GM12878 (cell line): Measurements from ENCODE around the gene GSE1. TPM values are rescaled to one million over a fixed set of nuclear protein-coding genes. Genes with fewer than 3 reads are reported as not detected.

ENCODE experiments used
- ATF7 ChIP-seq: fragments of 450-650 bp; IDR thresholded peaks from 2 replicates; pipeline ENCODE4 v1.6.1; 2016; ENCODE audit warnings: low read depth, mild to moderate bottlenecking
- CUX1 ChIP-seq: IDR thresholded peaks from 2 replicates; pipeline ENCODE4 v1.6.1; 2012; ENCODE audit warnings: improper control_type of control experiment, low read depth, low read length; ENCODE audit not compliant: insufficient replicate concordance
- EP300 ChIP-seq, 2 experiments: fragments of 150-350 bp in 1 of 2; IDR thresholded peaks; 2 replicates each; pipeline ENCODE4 v1.6.1; 2011 to 2012; ENCODE audit warnings: low read depth in 2 of 2, low read length in 2 of 2, borderline replicate concordance in 1 of 2, improper control_type of control experiment in 1 of 2, inconsistent platforms in 1 of 2; ENCODE audit not compliant: control insufficient read depth in 1 of 2
- MEF2A ChIP-seq: IDR thresholded peaks from 2 replicates; pipeline ENCODE4 v1.6.1; 2011; ENCODE audit warnings: low read depth, mild to moderate bottlenecking, low read length, moderate library complexity; ENCODE audit not compliant: insufficient read depth
- MXI1 ChIP-seq: fragments of 150-350 bp; IDR thresholded peaks from 2 replicates; pipeline ENCODE4 v1.6.1; 2011; ENCODE audit warnings: low read depth, mild to moderate bottlenecking, inconsistent platforms, low read length, improper control_type of control experiment
- MYC ChIP-seq: IDR thresholded peaks from 2 replicates; pipeline ENCODE4 v1.6.1; 2011; ENCODE audit warnings: mild to moderate bottlenecking, low read length, moderate library complexity, inconsistent platforms; ENCODE audit not compliant: insufficient read depth, insufficient replicate concordance, insufficient read length, severe bottlenecking
- SP1 ChIP-seq: IDR thresholded peaks from one replicate; pipeline ENCODE4 v1.6.1; 2011; ENCODE audit warnings: low read depth, low read length
- polyA plus RNA-seq, 11 experiments: library from polyadenylated mRNA; depleted of rRNA in 4 of 11; unstranded in 6 of 11; stranded (reverse) in 5 of 11; fragments of >200 nt; fragmentation: Nextera tagmentation in 4 of 11; fragmentation: Illumina TruSeq in 1 of 11; extraction: Ambion mirVana in 4 of 11; extraction: Trizol in 1 of 11; gene quantifications; 1 replicate in 1 of 11; 2 replicates in 10 of 11; pipeline versions ENCODE4 v1.2.1 to v1.2.3, GENCODE V29; 2011 to 2016; ENCODE audit warnings: inconsistent platforms in 2 of 11, missing spikeins in 2 of 11, low read depth in 1 of 11
- total RNA-seq, 4 experiments: library from RNA; depleted of rRNA in 3 of 4; stranded (reverse); fragments of >200 nt in 3 of 4; fragmentation: Illumina TruSeq in 1 of 4; extraction: Trizol in 1 of 4; gene quantifications; 2 replicates each; pipeline versions ENCODE4 v1.2.1 to v1.2.3, GENCODE V29; 2013 to 2021

Gene GSE1
- total and polyA plus RNA-seq, 10 of the 15 experiments (the other 5 are each of a cell fraction or from before 2014, with no cell fraction given) = 4.6 to 58.7 (median 18.2) TPM

GRCh38 chr16:85685251-85685650 is 72.1 kb downstream of the GSE1 start (continued):
- TF ChIP-seq CUX1 = no peak
- TF ChIP-seq ATF7 = no peak
- no peak for TF ChIP-seq SP1
- TF ChIP-seq MXI1 = no peak
- no peak for TF ChIP-seq MYC
- no peak for TF ChIP-seq EP300 (IDR thresholded peaks at IDR 0.05; ENCODE audit: borderline replicate concordance in 1 of 2, control insufficient read depth in 1 of 2, low read depth in 2 of 2, low read length in 2 of 2)
- TF ChIP-seq MEF2A = no peak
